Measurements from ENCODE around the gene ABLIM3.

Gene ABLIM3

DNA sequence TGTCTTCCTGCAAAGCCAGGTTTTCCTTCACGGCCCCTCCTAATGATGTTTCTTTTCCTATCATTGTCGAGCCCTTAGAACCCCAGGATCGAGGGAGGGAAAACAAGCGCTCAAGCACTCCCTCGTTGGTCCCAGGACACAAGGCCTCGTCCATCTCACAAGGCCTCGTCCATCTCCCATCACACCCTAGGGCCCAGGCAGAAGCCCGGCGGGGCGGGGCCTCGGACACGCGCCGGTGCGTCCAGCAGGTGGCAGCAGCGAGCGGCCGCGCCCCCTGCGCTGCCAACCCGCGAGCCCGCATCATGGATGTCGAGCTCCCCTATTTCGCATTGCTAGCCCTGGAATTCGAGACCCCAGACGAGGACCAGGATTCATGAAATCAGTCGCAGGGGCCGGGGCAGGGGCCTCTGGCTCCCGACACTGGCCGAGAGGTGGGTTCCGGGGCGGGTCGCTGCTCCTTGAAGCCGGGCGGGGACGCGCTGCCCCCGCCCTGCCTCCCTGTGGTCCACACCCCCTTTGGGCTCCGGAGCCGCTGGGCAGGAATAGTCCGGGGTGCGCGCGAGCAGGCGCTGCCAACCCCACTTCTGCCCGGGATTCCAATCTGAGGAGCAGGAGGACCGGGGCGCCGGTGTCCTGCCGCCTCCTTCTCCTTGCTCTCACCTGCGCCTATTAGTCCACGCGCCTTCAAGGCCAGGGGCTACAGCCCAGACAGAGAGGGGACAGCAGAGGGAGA lies at the start of gene ABLIM3:
ABLIM3 (plus strand) TSS at position 270 of the 733 bp plus-strand sequence. CDS start 603 bp downstream, outside the sequence.
- peak; percentile 75 for DNase-seq

DNA sequence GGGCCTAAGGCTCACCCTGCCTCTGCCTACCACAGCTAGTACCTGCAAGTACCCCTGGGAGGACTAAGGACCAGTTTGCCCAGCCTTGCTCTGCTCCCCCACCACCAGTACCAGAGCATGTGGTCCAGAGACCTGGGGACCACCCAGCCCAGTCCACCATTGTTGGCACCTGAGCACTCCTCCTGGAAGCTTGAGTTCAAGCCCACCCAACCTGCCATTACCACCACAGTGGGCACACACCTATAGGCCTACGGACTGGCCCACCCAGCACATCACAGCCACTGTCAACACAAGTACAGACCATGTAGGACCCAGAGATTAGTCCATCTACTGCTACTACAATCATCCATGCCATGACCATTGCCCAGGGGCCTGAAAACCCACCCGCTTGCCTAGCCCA lies 47.7 kb upstream of the ABLIM3 start:
- no peak for DNase-seq

DNA sequence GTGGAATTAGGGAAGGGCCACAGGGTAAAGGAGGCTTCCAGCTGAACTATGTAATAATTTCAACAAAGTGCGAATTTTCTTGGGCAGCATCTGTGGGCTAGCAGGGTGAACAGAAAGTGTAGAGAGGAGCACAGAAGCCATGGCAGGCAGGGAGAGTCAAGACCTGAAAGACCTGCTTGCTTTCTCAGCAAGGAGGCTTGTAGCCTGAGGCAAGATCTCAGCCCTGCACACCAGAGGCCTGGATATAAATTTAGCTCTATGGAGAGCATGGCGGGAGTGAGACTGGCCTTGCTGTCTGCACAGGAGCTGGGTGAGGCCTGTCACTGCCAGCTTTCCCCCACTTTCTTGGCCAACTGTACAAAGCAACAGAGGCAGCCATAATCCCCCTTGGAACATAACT lies 46.3 kb upstream of the ABLIM3 start:
- no peak for DNase-seq

DNA sequence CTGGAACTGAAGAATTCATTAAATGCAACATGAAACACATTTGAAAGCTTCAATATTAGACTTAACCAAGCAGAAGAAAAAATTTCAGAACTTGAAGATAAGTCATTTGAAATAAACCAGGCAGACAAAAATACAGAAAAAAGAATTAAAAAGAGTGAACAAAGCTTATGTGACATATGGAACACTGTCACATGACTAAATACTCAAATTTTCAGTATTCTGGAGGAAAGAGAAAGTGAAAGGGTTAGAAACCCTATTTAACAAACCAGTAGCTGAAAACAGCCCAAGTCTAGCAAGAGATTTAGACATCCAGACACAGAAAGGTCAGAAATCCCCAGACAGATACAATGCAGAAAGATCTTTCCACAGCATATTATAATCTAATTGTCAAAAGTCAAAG lies 41.4 kb upstream of the ABLIM3 start:
- no peak for DNase-seq

GRCh38 chr5:149100331-149100730 lies 41.0 kb upstream of the ABLIM3 start:
- DNase-seq = no peak

- no peak for DNase-seq
These were observed 32.5 kb upstream of the ABLIM3 start for GRCh38 chr5:149108651-149109280.

DNA sequence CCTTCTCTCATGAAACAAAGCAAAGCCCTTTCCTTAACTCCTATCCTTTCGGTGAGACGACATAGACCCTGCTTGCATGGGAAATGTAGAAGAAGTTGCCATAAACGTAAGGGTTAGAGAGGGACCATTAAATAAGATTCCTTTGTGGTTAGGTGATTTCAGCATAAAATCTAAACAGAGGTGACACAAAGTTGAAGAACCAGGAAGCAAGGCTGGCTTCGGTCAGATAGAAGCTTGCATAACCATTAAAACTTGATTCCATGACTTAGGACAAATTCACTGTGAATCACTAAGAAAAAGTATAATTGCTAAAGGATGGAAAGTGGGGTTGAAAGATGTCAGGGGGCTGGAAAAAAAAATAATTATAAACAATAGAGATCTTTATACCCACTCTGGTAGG lies 30.9 kb upstream of the ABLIM3 start:
- no peak for DNase-seq

- DNase-seq = no peak
These were observed 27.6 kb upstream of the ABLIM3 start for GRCh38 chr5:149113669-149114068.

DNA sequence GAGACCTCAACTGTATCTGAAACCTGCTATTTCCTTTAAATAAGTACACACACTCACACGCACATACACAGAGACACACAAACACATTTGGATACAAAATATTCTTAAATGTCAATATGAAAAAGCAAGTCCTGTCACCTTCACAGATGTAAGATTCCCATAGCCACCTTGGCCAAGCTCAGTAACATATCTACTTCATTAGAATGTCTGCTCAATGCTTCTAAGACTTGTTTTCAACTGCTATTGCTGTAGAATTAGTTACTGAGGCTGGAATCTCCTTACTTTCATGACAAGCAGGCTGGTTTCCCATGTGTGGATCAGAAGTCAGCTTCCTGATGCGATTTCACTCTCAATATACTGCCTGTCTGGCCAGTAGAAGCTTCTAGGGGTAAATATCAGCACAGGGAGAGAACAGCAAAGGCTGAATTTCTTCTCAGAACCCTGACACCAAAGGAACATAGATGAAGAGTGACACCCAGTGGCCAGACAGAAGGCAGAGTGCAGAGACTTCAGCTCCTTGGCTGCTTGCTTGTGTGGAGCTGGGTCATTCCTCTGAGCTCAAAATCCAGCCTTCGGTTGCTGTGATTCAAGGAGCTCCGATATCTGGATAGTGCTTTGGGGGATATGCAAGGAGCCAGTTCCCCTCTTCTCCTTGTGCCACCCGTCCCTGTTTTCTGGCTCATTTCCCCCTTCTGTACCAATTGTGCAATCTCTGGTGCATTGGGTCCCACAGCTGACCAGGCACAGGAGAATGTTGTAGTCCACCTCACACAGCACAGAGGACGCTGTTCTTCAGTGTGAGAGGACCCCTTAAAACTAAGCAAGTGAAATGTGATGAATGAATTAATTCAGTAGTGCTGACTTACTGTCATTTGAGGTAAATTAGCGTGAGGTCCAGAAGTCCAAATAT lies 26.6 kb upstream of the ABLIM3 start:
- DNase-seq = peak; percentile 30

- DNase-seq = no peak
These were observed 23.3 kb upstream of the ABLIM3 start for GRCh38 chr5:149117970-149118369.

DNA sequence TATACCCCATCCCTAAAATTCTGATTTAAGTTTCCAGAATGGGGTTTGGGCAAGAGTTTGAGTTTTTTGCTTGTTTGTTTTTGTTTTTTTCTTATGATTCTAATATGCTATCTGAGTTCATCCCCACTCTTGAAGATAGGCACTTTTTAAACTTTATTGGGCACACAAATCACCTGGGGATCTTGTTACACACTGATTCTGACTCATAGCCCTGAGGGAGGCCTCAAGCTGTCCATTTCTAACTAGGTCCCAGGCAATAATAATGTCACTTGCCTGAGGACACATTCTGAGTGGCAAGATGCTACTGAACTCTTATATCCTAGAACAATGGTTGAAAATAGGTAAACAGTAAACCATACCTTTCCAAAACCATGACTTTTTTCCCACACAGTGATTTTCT lies 22.8 kb upstream of the ABLIM3 start:
- no peak for DNase-seq

DNA sequence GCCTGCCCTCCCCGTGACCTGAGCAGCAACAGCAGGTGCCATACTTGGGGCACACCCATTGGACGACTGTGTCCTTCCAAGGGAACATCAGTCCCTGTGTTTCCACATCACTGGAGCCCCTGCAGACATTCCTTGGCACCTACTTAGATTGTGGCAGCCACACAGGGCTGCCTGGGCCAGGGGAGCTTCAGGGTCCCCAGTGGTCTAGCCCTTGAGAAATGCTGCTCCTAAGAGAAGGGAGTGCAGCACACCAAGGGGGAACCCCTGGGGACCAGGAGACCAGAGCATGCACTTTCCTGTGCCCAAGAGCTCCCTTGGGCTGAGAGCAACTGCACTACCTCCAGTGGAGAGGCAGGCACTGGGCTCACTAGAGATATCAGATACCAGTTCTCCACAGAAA lies 20.1 kb upstream of the ABLIM3 start:
- no peak for DNase-seq

DNA sequence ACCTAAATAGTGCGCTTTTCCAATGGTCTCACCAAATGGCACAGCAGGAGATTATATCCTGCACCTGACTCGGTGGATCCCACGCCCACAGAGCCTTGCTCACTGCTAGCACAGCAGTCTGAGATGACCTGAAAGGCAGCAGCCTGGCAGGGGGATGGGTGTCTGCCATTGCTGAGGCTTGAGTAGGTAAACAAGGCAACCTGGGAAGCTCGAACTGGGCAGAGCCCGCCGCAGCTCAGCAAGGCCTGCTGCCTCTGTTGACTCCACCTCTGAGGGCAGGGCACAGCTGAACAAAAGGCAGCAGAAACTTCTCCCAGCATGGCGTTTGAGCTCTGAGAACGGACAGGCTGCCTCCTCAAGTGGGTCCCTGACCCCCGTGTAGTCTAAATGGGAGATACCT lies 18.1 kb upstream of the ABLIM3 start:
- DNase-seq = no peak

- no peak for DNase-seq
These were observed 15.9 kb upstream of the ABLIM3 start for GRCh38 chr5:149125386-149125891.

DNA sequence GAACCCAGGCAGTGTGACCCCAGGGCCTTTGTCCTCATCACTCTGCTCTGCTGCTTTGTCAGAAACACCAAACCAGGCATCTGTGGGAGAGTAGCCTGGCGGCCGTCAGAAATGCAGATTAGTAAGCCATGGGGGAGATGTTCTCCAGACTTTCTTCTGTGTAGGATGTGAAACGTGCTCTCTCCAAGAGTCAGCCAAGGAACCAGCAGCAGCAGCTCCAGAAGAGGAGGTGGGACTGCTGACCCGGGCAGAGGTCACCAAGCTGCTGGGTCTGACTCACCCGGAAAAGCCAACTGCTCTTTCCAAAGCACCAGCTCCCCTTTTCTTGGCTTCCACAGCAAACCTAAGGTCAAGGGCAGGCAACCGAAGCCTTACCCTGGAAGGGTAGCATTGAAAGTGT lies 14.4 kb upstream of the ABLIM3 start:
- no peak for DNase-seq

- DNase-seq = no peak
These were observed 13.8 kb upstream of the ABLIM3 start for GRCh38 chr5:149127394-149127955.

GRCh38 chr5:149128023-149128875 lies 13.0 kb upstream of the ABLIM3 start:
- no peak for DNase-seq

GRCh38 chr5:149129181-149129580 lies 12.1 kb upstream of the ABLIM3 start:
- no peak for DNase-seq

GRCh38 chr5:149130121-149130914 lies 11.0 kb upstream of the ABLIM3 start:
- no peak for DNase-seq

GRCh38 chr5:149132474-149132873 lies 8.8 kb upstream of the ABLIM3 start:
- DNase-seq = no peak

All from activated naive CD4-positive, alpha-beta T cell treated with Interleukin-2 at 50 U/mL for 16 hours (primary cell).